Vagina (tissue), 2 donors: Measurements from ENCODE around the gene NCF1. TPM values are rescaled to one million over a fixed set of nuclear protein-coding genes. Genes with fewer than 3 reads are reported as not detected.
"Not testable (repeated sequence)": the region's sequence is repeated elsewhere in the genome, so short reads cannot be mapped to it uniquely, and the experiment has no call there.

Experiments
- DNase-seq, 2 donors: peaks; one replicate each; pipeline ENCODE4 v3.0.0-alpha.2; 2017; ENCODE audit errors: extremely low spot score in 2 of 2
- H3K27ac ChIP-seq: fragments of 200-600 bp; sonication (generic); one replicate; pipeline ENCODE4 v1.5.1; 2019
- H3K27me3 ChIP-seq: fragments of 200-600 bp; sonication (generic); one replicate; pipeline ENCODE4 v1.5.1; 2019
- H3K36me3 ChIP-seq, 2 donors: fragments of 200-600 bp; sonication (generic); one replicate each; pipeline ENCODE4 v1.5.1; 2017 to 2019
- H3K4me1 ChIP-seq: fragments of 200-600 bp; sonication (generic); one replicate; pipeline ENCODE4 v1.5.1; 2019
- H3K4me3 ChIP-seq, 2 donors: fragments of 200-600 bp; sonication (generic); 1 replicate in 1 of 2; 2 replicates in 1 of 2; pipeline ENCODE4 v1.5.1; 2016 to 2019
- H3K9me3 ChIP-seq: fragments of 200-600 bp; sonication (generic); one replicate; pipeline ENCODE4 v1.5.1; 2019
- CTCF ChIP-seq, 3 experiments: fragments of 450-650 bp in 2 of 3; fragments of 200-600 bp in 1 of 3; sonication (generic) in 1 of 3; IDR thresholded peaks; one replicate each; pipeline ENCODE4 v1.5.1; 2017 to 2019; ENCODE audit warnings: antibody characterized with exemption in 3 of 3, mild to moderate bottlenecking in 2 of 3, moderate library complexity in 2 of 3
- POLR2A ChIP-seq, 2 donors: fragments of 450-650 bp; IDR thresholded peaks; one replicate each; pipeline ENCODE4 v1.6.1; 2017; ENCODE audit warnings: antibody characterized with exemption in 2 of 2, mild to moderate bottlenecking in 2 of 2, moderate library complexity in 2 of 2
- POLR2AphosphoS5 ChIP-seq, 2 donors: sonication (generic); formaldehyde crosslinking; IDR thresholded peaks; one replicate each; pipeline ENCODE4 v1.9.0; 2017; ENCODE audit warnings: antibody characterized with exemption in 2 of 2, mild to moderate bottlenecking in 2 of 2, low read depth in 1 of 2; ENCODE audit not compliant: insufficient read depth in 1 of 2
- intact Hi-C: fragments of 100-400 bp; cut with DNase I; formaldehyde crosslinking; loops from one replicate; pipeline ENCODE4 v1.15.1; 2023
- total RNA-seq: library from RNA; depleted of rRNA; stranded (reverse); fragments of >200 nt; gene quantifications from one replicate; pipeline ENCODE4 v1.2.3, GENCODE V29; 2016

Gene NCF1
- total RNA-seq: not detected

- H3K4me3 ChIP-seq, H3K9me3 ChIP-seq, H3K4me1 ChIP-seq, H3K27ac ChIP-seq, DNase-seq, intact Hi-C loops, H3K27me3 ChIP-seq, H3K36me3 ChIP-seq: not testable (repeated sequence)
Measured at GRCh38 chr7:74773760-74774750, at the start of gene NCF1. TSS of gene NCF1 (plus strand) at chr7:74774011. CDS start at chr7:74774032, 21 bp downstream.

GRCh38 chr7:74725840-74726239 is 48.0 kb upstream of the NCF1 start:
- no peak for DNase-seq

GRCh38 chr7:74726309-74727101 is 47.3 kb upstream of the NCF1 start:
- Histone ChIP-seq H3K4me3 (no peak overlapping the region), H3K4me1 (no peaks in the 10 kb centered on the region), H3K9me3 (no peaks in the 10 kb centered on the region), H3K36me3 (peaks cover 0 to 10% of the 10 kb centered on the region in 2 donors), H3K27me3 (no peaks in the 10 kb centered on the region), H3K27ac (no peak overlapping the region)
- intact Hi-C loops: no loop called here
- DNase-seq: no peak
- TF ChIP-seq POLR2A (IDR thresholded peaks at IDR 0.05) (no peak), POLR2AphosphoS5 (IDR thresholded peaks at IDR 0.05; ENCODE audit: insufficient read depth in 1 of 2, low read depth in 1 of 2) (no peak)

More at GRCh38 chr7:74725840-74726239, 48.0 kb upstream of the NCF1 start:
- Histone ChIP-seq H3K36me3 (peaks cover 0 to 16% of the 10 kb centered on the region in 2 donors), H3K27ac (no peak overlapping the region), H3K4me1 (no peaks in the 10 kb centered on the region), H3K27me3 (no peaks in the 10 kb centered on the region), H3K4me3 (no peak overlapping the region), H3K9me3 (no peaks in the 10 kb centered on the region)
- TF ChIP-seq POLR2AphosphoS5 (IDR thresholded peaks at IDR 0.05; ENCODE audit: insufficient read depth in 1 of 2, low read depth in 1 of 2): no peak
- TF ChIP-seq POLR2A (IDR thresholded peaks at IDR 0.05): no peak
- no peak for TF ChIP-seq CTCF (IDR thresholded peaks at IDR 0.05)
- intact Hi-C loops: no loop called here

GRCh38 chr7:74728686-74729085 is 45.1 kb upstream of the NCF1 start:
- H3K27me3 ChIP-seq, DNase-seq, H3K4me1 ChIP-seq, H3K27ac ChIP-seq, intact Hi-C loops, H3K36me3 ChIP-seq, H3K9me3 ChIP-seq, H3K4me3 ChIP-seq: not testable (repeated sequence)

GRCh38 chr7:74730186-74730585 is 43.6 kb upstream of the NCF1 start:
- H3K36me3 ChIP-seq, H3K9me3 ChIP-seq, H3K4me3 ChIP-seq, H3K27ac ChIP-seq, DNase-seq, H3K27me3 ChIP-seq, H3K4me1 ChIP-seq, intact Hi-C loops: not testable (repeated sequence)

GRCh38 chr7:74739974-74740703 is 33.7 kb upstream of the NCF1 start:
- H3K27ac ChIP-seq, H3K36me3 ChIP-seq, H3K9me3 ChIP-seq, intact Hi-C loops, H3K4me1 ChIP-seq, H3K4me3 ChIP-seq, H3K27me3 ChIP-seq, DNase-seq: not testable (repeated sequence)

- intact Hi-C loops: not testable (repeated sequence)
Measured at GRCh38 chr7:74743936-74744557, 29.8 kb upstream of the NCF1 start.

GRCh38 chr7:74753921-74754482 is 19.8 kb upstream of the NCF1 start:
- H3K4me3 ChIP-seq, H3K27ac ChIP-seq, DNase-seq, intact Hi-C loops, H3K36me3 ChIP-seq, H3K27me3 ChIP-seq, H3K9me3 ChIP-seq, H3K4me1 ChIP-seq: not testable (repeated sequence)

More at GRCh38 chr7:74743936-74744557, 29.8 kb upstream of the NCF1 start:
- not testable (repeated sequence) for H3K27ac ChIP-seq, H3K27me3 ChIP-seq, H3K4me3 ChIP-seq, H3K4me1 ChIP-seq, DNase-seq, H3K9me3 ChIP-seq, H3K36me3 ChIP-seq

- DNase-seq, H3K27ac ChIP-seq, H3K4me1 ChIP-seq, H3K36me3 ChIP-seq, H3K4me3 ChIP-seq, intact Hi-C loops, H3K27me3 ChIP-seq, H3K9me3 ChIP-seq: not testable (repeated sequence)
Measured at GRCh38 chr7:74756673-74757072, 17.1 kb upstream of the NCF1 start.

- H3K4me1 ChIP-seq, H3K36me3 ChIP-seq, H3K27me3 ChIP-seq, H3K9me3 ChIP-seq, intact Hi-C loops, DNase-seq, H3K4me3 ChIP-seq, H3K27ac ChIP-seq: not testable (repeated sequence)
Measured at GRCh38 chr7:74758268-74758667, 15.5 kb upstream of the NCF1 start.

GRCh38 chr7:74758982-74759381 is 14.8 kb upstream of the NCF1 start:
- H3K27me3 ChIP-seq, H3K36me3 ChIP-seq, DNase-seq, intact Hi-C loops, H3K4me3 ChIP-seq, H3K27ac ChIP-seq, H3K9me3 ChIP-seq, H3K4me1 ChIP-seq: not testable (repeated sequence)
